Measurements from ENCODE around the gene CELSR1.

GRCh38 chr22:46575911-46576555 lies 38.6 kb upstream of the CELSR1 start:
- TF ChIP-seq POLR2A (IDR thresholded peaks at IDR 0.05) (no peak), POLR2AphosphoS5 (IDR thresholded peaks at IDR 0.05) (no peak), CTCF (IDR thresholded peaks at IDR 0.05) (no peak)
